Measurements from ENCODE around the gene APLF.

APLF gene

GRCh38 chr2:68425503-68425902, 41.9 kb upstream of the APLF start:
- H3K27me3 ChIP-seq (replicated peaks; ENCODE audit: insufficient read depth, low read length): no peaks in the 10 kb centered on the region
- no peaks in the 10 kb centered on the region for H3K79me2 ChIP-seq (ENCODE audit: low read length)
- no peak overlapping the region for H3K27ac ChIP-seq (ENCODE audit: low read length)
- H3K9me2 ChIP-seq (replicated peaks; ENCODE audit: insufficient read depth, low read length): no peaks in the 10 kb centered on the region
- no peaks in the 10 kb centered on the region for H3K9me3 ChIP-seq (replicated peaks; ENCODE audit: insufficient read depth, low read length)
- no peak overlapping the region for H2AFZ ChIP-seq (ENCODE audit: low read length)
- no peak for DNase-seq
- no peak overlapping the region for H3K9ac ChIP-seq (ENCODE audit: low read length)
- H3K36me3 ChIP-seq (replicated peaks; ENCODE audit: insufficient read depth, low read length): no peaks in the 10 kb centered on the region
- H4K20me1 ChIP-seq (ENCODE audit: insufficient read depth, low read length): no peaks in the 10 kb centered on the region
- peaks cover 59% of the 10 kb centered on the region for H3K4me1 ChIP-seq (ENCODE audit: low read length)
- peaks cover 26% of the 10 kb centered on the region for H3F3A ChIP-seq (ENCODE audit: insufficient read depth, low read length)
- 0 out of 2 replicates have a peak overlapping the region, but pooled peaks have one; percentile 65 for H3K4me2 ChIP-seq (ENCODE audit: low read depth, low read length)
- H3K4me3 ChIP-seq (ENCODE audit: low read length): no peak overlapping the region
- no peak for TF ChIP-seq EZH2 (optimal IDR thresholded peaks at IDR 0.05; ENCODE audit: low read depth, low read length)
- no peak for TF ChIP-seq EZH2phosphoT487 (IDR thresholded peaks at IDR 0.05; ENCODE audit: low read length)
- TF ChIP-seq, protein P1, sequence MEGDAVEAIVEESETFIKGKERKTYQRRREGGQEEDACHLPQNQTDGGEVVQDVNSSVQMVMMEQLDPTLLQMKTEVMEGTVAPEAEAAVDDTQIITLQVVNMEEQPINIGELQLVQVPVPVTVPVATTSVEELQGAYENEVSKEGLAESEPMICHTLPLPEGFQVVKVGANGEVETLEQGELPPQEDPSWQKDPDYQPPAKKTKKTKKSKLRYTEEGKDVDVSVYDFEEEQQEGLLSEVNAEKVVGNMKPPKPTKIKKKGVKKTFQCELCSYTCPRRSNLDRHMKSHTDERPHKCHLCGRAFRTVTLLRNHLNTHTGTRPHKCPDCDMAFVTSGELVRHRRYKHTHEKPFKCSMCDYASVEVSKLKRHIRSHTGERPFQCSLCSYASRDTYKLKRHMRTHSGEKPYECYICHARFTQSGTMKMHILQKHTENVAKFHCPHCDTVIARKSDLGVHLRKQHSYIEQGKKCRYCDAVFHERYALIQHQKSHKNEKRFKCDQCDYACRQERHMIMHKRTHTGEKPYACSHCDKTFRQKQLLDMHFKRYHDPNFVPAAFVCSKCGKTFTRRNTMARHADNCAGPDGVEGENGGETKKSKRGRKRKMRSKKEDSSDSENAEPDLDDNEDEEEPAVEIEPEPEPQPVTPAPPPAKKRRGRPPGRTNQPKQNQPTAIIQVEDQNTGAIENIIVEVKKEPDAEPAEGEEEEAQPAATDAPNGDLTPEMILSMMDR (IDR thresholded peaks at IDR 0.05; ENCODE audit: low read length): no peak

DNA sequence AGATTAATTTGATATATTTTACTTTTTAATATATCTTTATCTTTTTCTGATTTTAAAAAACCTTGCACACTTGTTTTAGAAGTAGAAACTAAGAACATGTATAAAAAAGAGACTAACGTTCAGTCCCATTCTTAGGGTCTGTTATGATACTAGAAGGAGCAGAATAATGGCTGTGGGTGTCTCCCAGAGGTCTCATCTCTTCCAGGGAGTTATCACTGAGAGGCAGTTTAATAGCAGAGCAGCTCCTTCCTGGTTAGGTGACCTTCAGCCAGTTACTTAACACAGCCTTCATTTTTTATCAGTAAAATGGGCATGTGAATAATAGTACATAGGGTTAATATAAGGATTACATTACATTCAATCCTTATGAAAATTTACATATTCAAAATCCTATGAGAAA, 40.9 kb upstream of the APLF start:
- peak overlapping the region; percentile 63; the same call in 1 of the 2 replicates for H3K27ac ChIP-seq (ENCODE audit: low read length)
- DNase-seq: no peak
- no peaks in the 10 kb centered on the region for H4K20me1 ChIP-seq (ENCODE audit: insufficient read depth, low read length)
- no peaks in the 10 kb centered on the region for H3K36me3 ChIP-seq (replicated peaks; ENCODE audit: insufficient read depth, low read length)
- peak overlapping the region; percentile 61 for H3K4me2 ChIP-seq (ENCODE audit: low read depth, low read length)
- H3K4me3 ChIP-seq (ENCODE audit: low read length): no peak overlapping the region
- no peaks in the 10 kb centered on the region for H3K9me2 ChIP-seq (replicated peaks; ENCODE audit: insufficient read depth, low read length)
- no peak for TF ChIP-seq EZH2 (optimal IDR thresholded peaks at IDR 0.05; ENCODE audit: low read depth, low read length)
- TF ChIP-seq, protein P1 (IDR thresholded peaks at IDR 0.05; ENCODE audit: low read length): no peak
- no peak for TF ChIP-seq EZH2phosphoT487 (IDR thresholded peaks at IDR 0.05; ENCODE audit: low read length)
- H2AFZ ChIP-seq (ENCODE audit: low read length): no peak overlapping the region
- peaks cover 53% of the 10 kb centered on the region for H3K4me1 ChIP-seq (ENCODE audit: low read length)
- H3K9ac ChIP-seq (ENCODE audit: low read length): no peak overlapping the region
- H3K27me3 ChIP-seq (replicated peaks; ENCODE audit: insufficient read depth, low read length): no peaks in the 10 kb centered on the region
- H3K9me3 ChIP-seq (replicated peaks; ENCODE audit: insufficient read depth, low read length): no peaks in the 10 kb centered on the region
- H3K79me2 ChIP-seq (ENCODE audit: low read length): no peaks in the 10 kb centered on the region
- H3F3A ChIP-seq (ENCODE audit: insufficient read depth, low read length): peaks cover 26% of the 10 kb centered on the region

- H3K36me3 ChIP-seq (replicated peaks; ENCODE audit: insufficient read depth, low read length): no peaks in the 10 kb centered on the region
- H3K9me2 ChIP-seq (replicated peaks; ENCODE audit: insufficient read depth, low read length): no peaks in the 10 kb centered on the region
- TF ChIP-seq, protein P1 (IDR thresholded peaks at IDR 0.05; ENCODE audit: low read length): no peak
- TF ChIP-seq EZH2phosphoT487 (IDR thresholded peaks at IDR 0.05; ENCODE audit: low read length): no peak
- no peak for TF ChIP-seq EZH2 (optimal IDR thresholded peaks at IDR 0.05; ENCODE audit: low read depth, low read length)
- DNase-seq: peak; percentile 83
- H3K4me1 ChIP-seq (ENCODE audit: low read length): peaks cover 53% of the 10 kb centered on the region
- H3K27me3 ChIP-seq (replicated peaks; ENCODE audit: insufficient read depth, low read length): no peaks in the 10 kb centered on the region
- peaks cover 26% of the 10 kb centered on the region for H3F3A ChIP-seq (ENCODE audit: insufficient read depth, low read length)
- H3K27ac ChIP-seq (ENCODE audit: low read length): peak overlapping the region; percentile 63; the same call in 1 of the 2 replicates
- H3K9ac ChIP-seq (ENCODE audit: low read length): peak overlapping the region; percentile 20; the same call in 1 of the 2 replicates
- no peaks in the 10 kb centered on the region for H3K9me3 ChIP-seq (replicated peaks; ENCODE audit: insufficient read depth, low read length)
- no peaks in the 10 kb centered on the region for H3K79me2 ChIP-seq (ENCODE audit: low read length)
- peak overlapping the region; percentile 10; the same call in 1 of the 2 replicates for H3K4me3 ChIP-seq (ENCODE audit: low read length)
- peak overlapping the region; percentile 61 for H3K4me2 ChIP-seq (ENCODE audit: low read depth, low read length)
- no peaks in the 10 kb centered on the region for H4K20me1 ChIP-seq (ENCODE audit: insufficient read depth, low read length)
- peak overlapping the region; percentile 44 for H2AFZ ChIP-seq (ENCODE audit: low read length)
Measured at GRCh38 chr2:68426848-68427579, 40.4 kb upstream of the APLF start.

Measured in MM.1S (cell line).